CD4-positive, CD25-positive, alpha-beta regulatory T cell (primary cell): ENCODE data around the gene ACKR2. TPM values are rescaled to one million over a fixed set of nuclear protein-coding genes. Genes with fewer than 3 reads are reported as not detected.

Source experiments
- ATAC-seq, 2 donors: fragments of 150-1000 bp; cut with Tn5 transposase; one replicate each; pipeline ENCODE4 v1.10.0; 2021; ENCODE audit warnings: low read depth in 2 of 2, moderate number of reproducible peaks in 2 of 2, moderate library complexity in 1 of 2
- DNase-seq, 3 donors: peaks; one replicate each; pipeline versions ENCODE4 v3.0.0 to v3.0.0-alpha.2; 2012 to 2022; ENCODE audit warnings: mixed read lengths in 1 of 3
- H3K27ac ChIP-seq: one replicate; pipeline ENCODE4 v1.7.0; 2013; ENCODE audit warnings: mild to moderate bottlenecking, low read length; ENCODE audit not compliant: insufficient read depth, poor library complexity, severe bottlenecking
- H3K27me3 ChIP-seq: one replicate; pipeline ENCODE4 v1.7.0; 2013; ENCODE audit warnings: low read length; ENCODE audit not compliant: control insufficient read depth, insufficient read depth
- H3K36me3 ChIP-seq: one replicate; pipeline ENCODE4 v1.7.0; 2013; ENCODE audit warnings: mild to moderate bottlenecking, low read length, moderate library complexity; ENCODE audit not compliant: control insufficient read depth, insufficient read depth
- H3K4me1 ChIP-seq: 2 replicates; pipeline ENCODE4 v1.7.0; 2013; ENCODE audit warnings: mild to moderate bottlenecking, low read length; ENCODE audit not compliant: insufficient read depth, control insufficient read depth, poor library complexity, severe bottlenecking
- H3K4me3 ChIP-seq: one replicate; pipeline ENCODE4 v1.7.0; 2013; ENCODE audit warnings: low read depth, mild to moderate bottlenecking, low read length, moderate library complexity
- H3K9me3 ChIP-seq, 2 experiments: 1 replicate in 1 of 2; 2 replicates in 1 of 2; pipeline ENCODE4 v1.7.0; 2013; ENCODE audit warnings: low read length in 2 of 2, mild to moderate bottlenecking in 1 of 2, moderate library complexity in 1 of 2; ENCODE audit not compliant: control insufficient read depth in 2 of 2
- H3K27ac Mint-ChIP-seq, 3 donors: one replicate each; pipeline ENCODE4 v1.8.0; 2020 to 2022; ENCODE audit warnings: mild to moderate bottlenecking in 3 of 3, mixed read lengths in 3 of 3, moderate library complexity in 2 of 3
- H3K27me3 Mint-ChIP-seq: one replicate; pipeline ENCODE4 v1.8.0; 2022; ENCODE audit warnings: mild to moderate bottlenecking, mixed read lengths
- H3K36me3 Mint-ChIP-seq: one replicate; pipeline ENCODE4 v1.8.0; 2020; ENCODE audit warnings: mixed read lengths
- H3K4me1 Mint-ChIP-seq, 4 donors: one replicate each; pipeline ENCODE4 v1.8.0; 2020 to 2022; ENCODE audit warnings: mixed read lengths in 4 of 4, mild to moderate bottlenecking in 1 of 4
- H3K4me3 Mint-ChIP-seq, 4 donors: one replicate each; pipeline ENCODE4 v1.8.0; 2020 to 2022; ENCODE audit warnings: mild to moderate bottlenecking in 4 of 4, mixed read lengths in 4 of 4, moderate library complexity in 3 of 4
- H3K9me3 Mint-ChIP-seq, 7 donors: one replicate each; pipeline ENCODE4 v1.8.0; 2020 to 2022; ENCODE audit warnings: mixed read lengths in 7 of 7, mild to moderate bottlenecking in 3 of 7, moderate library complexity in 2 of 7
- polyA plus RNA-seq, 4 donors: library from polyadenylated mRNA; unstranded; fragments of 300-500 nt; fragmentation: Illumina TruSeq; gene quantifications; one replicate each; pipeline ENCODE4 v1.2.3, GENCODE V29; 2021
- total RNA-seq: library from RNA; stranded (reverse); gene quantifications from one replicate; pipeline ENCODE4 v1.2.3, GENCODE V29; 2022

Gene ACKR2
- total and polyA plus RNA-seq, 5 donors from 2014 or later: 0.29 to 0.35 TPM; not detected in 3

- H3K27me3 ChIP-seq: peaks cover 9% of the 10 kb centered on the region
- no peak overlapping the region for H3K27ac ChIP-seq
- Mint-ChIP-seq H3K4me3 (peak overlapping the region in 2 of 4 donors; percentile 0 to 7), H3K36me3 (peaks cover 3% of the 10 kb centered on the region), H3K27me3 (peaks cover 13% of the 10 kb centered on the region), H3K4me1 (peaks cover 0 to 14% (median 7%) of the 10 kb centered on the region in 4 donors), H3K27ac (peak overlapping the region in 2 of 3 donors; percentile 54 to 69), H3K9me3 (peaks cover 0 to 14% (median 8%) of the 10 kb centered on the region in 7 donors)
- no peak for DNase-seq
- no peak for ATAC-seq
- H3K4me1 ChIP-seq: no peaks in the 10 kb centered on the region
- no peak overlapping the region for H3K4me3 ChIP-seq
- peaks cover 0 to 13% of the 10 kb centered on the region in 2 experiments for H3K9me3 ChIP-seq
- no peaks in the 10 kb centered on the region for H3K36me3 ChIP-seq
These were observed 91.2 kb downstream of the ACKR2 start for GRCh38 chr3:42900226-42901072.

DNA sequence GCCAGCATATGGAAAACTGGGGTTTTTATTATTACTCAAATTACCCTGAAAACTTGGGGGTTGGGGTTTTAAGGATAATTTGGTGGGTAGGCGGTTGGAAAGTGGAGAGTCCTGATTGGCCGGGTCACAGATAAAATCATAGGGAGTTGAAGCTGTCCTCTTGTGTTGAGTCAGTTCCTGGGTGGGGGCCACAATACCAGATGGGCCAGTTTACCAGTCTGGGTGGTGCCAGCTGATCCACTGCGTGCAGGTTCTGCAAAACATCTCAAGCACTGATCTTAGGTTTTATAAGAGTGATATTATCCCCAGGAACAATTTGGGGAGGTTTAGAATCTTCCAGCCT, 91.8 kb downstream of the ACKR2 start:
- Mint-ChIP-seq H3K4me1 (peaks cover 0 to 20% (median 8%) of the 10 kb centered on the region in 4 donors), H3K27ac (peak overlapping the region in 2 of 3 donors; percentile 54 to 69)
- no peak for ATAC-seq

GRCh38 chr3:42902257-42902656, 93.0 kb downstream of the ACKR2 start:
- H3K4me1 Mint-ChIP-seq: peaks cover 0 to 30% (median 12%) of the 10 kb centered on the region in 4 donors
- no peak overlapping the region for H3K4me3 ChIP-seq
- H3K36me3 Mint-ChIP-seq: peaks cover 4% of the 10 kb centered on the region
- peaks cover 0 to 13% of the 10 kb centered on the region in 2 experiments for H3K9me3 ChIP-seq
- no peaks in the 10 kb centered on the region for H3K36me3 ChIP-seq
- H3K4me1 ChIP-seq: peaks cover 3% of the 10 kb centered on the region
- H3K27me3 Mint-ChIP-seq: peaks cover 21% of the 10 kb centered on the region
- DNase-seq (no peak), ATAC-seq (no peak)
- no peak overlapping the region for H3K4me3 Mint-ChIP-seq
- H3K27me3 ChIP-seq: peaks cover 18% of the 10 kb centered on the region
- no peak overlapping the region for H3K27ac Mint-ChIP-seq
- no peak overlapping the region for H3K27ac ChIP-seq
- peaks cover 0 to 17% (median 9%) of the 10 kb centered on the region in 7 donors for H3K9me3 Mint-ChIP-seq

More for the DNA sequence above, 91.8 kb downstream of the ACKR2 start:
- peaks cover 4% of the 10 kb centered on the region for H3K36me3 Mint-ChIP-seq
- peaks cover 0 to 17% (median 8%) of the 10 kb centered on the region in 7 donors for H3K9me3 Mint-ChIP-seq
- H3K4me3 Mint-ChIP-seq: peak overlapping the region in 2 of 4 donors; percentile 0 to 7
- H3K27ac ChIP-seq: no peak overlapping the region
- H3K36me3 ChIP-seq: no peaks in the 10 kb centered on the region
- DNase-seq: peak in 1 of 3 donors; percentile 67
- no peak overlapping the region for H3K4me3 ChIP-seq
- peaks cover 15% of the 10 kb centered on the region for H3K27me3 Mint-ChIP-seq
- H3K9me3 ChIP-seq: peaks cover 0 to 13% of the 10 kb centered on the region in 2 experiments
- peaks cover under 1% of the 10 kb centered on the region for H3K4me1 ChIP-seq
- peaks cover 11% of the 10 kb centered on the region for H3K27me3 ChIP-seq

DNA sequence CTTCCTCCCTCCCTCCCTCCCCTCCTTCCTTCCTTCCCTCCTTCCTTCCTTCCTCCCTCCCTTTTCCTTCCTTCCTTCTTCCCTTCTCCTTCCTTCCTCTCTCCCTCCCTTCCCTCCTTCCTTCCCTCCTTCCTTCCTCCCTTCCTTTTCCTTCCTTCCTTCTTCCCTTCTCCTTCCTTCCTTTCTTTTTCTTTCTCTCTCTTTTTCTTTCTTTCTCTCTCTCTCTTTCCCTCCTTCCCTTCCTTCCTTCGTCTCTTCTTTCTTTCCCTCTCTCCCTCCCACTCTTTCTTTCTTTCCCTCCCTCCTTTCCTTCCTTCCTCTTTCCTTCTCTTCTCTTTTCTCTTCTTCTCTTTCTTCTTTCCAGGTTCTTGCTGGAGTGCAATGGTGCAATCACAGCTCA, 94.8 kb downstream of the ACKR2 start:
- peaks cover 0 to 38% (median 12%) of the 10 kb centered on the region in 4 donors for H3K4me1 Mint-ChIP-seq
- H3K27me3 Mint-ChIP-seq: peaks cover 35% of the 10 kb centered on the region
- H3K9me3 ChIP-seq: peaks cover 0 to 13% of the 10 kb centered on the region in 2 experiments
- DNase-seq: no peak
- H3K27me3 ChIP-seq: peaks cover 20% of the 10 kb centered on the region
- peaks cover 3% of the 10 kb centered on the region for H3K4me1 ChIP-seq
- no peaks in the 10 kb centered on the region for H3K36me3 ChIP-seq
- no peak overlapping the region for H3K4me3 Mint-ChIP-seq
- H3K27ac ChIP-seq: no peak overlapping the region
- H3K4me3 ChIP-seq: no peak overlapping the region
- H3K9me3 Mint-ChIP-seq: peaks cover 0 to 23% (median 9%) of the 10 kb centered on the region in 7 donors
- H3K36me3 Mint-ChIP-seq: peaks cover 9% of the 10 kb centered on the region
- ATAC-seq: no peak
- H3K27ac Mint-ChIP-seq: peak overlapping the region in 1 of 3 donors; percentile 91

- Mint-ChIP-seq H3K27ac (peak overlapping the region in 2 of 3 donors; percentile 76 to 80), H3K9me3 (peaks cover 0 to 21% (median 11%) of the 10 kb centered on the region in 7 donors), H3K4me3 (peak overlapping the region; percentile 40 to 88 (median 81)), H3K36me3 (peaks cover 14% of the 10 kb centered on the region), H3K4me1 (peaks cover 0 to 36% (median 10%) of the 10 kb centered on the region in 4 donors), H3K27me3 (peaks cover 35% of the 10 kb centered on the region)
- Histone ChIP-seq H3K9me3 (peaks cover 0 to 15% of the 10 kb centered on the region in 2 experiments), H3K27me3 (peaks cover 20% of the 10 kb centered on the region), H3K4me1 (peaks cover 3% of the 10 kb centered on the region), H3K36me3 (no peaks in the 10 kb centered on the region), H3K27ac (no peak overlapping the region), H3K4me3 (no peak overlapping the region)
- ATAC-seq (peak; percentile 18 to 38), DNase-seq (no peak)
These were observed 96.5 kb downstream of the ACKR2 start for GRCh38 chr3:42905740-42906069.

- peaks cover 3% of the 10 kb centered on the region for H3K4me1 ChIP-seq
- no peak within 1 kb of the TSS for H3K4me3 ChIP-seq
- H3K36me3 ChIP-seq: no peaks in the 10 kb centered on the region
- Mint-ChIP-seq H3K4me3 (peak within 1 kb of the TSS; percentile 51 to 88 (median 81)), H3K9me3 (peaks cover 0 to 20% (median 13%) of the 10 kb centered on the region in 7 donors), H3K36me3 (peaks cover 18% of the 10 kb centered on the region), H3K27ac (peak within 1 kb of the TSS; percentile 74 to 80 (median 76)), H3K27me3 (peaks cover 35% of the 10 kb centered on the region), H3K4me1 (peaks cover 0 to 30% (median 6%) of the 10 kb centered on the region in 4 donors)
- no peak within 1 kb of the TSS for H3K27ac ChIP-seq
- DNase-seq: peak in 2 of 3 donors; percentile 29 to 51
- H3K9me3 ChIP-seq: peaks cover 0 to 15% of the 10 kb centered on the region in 2 experiments
- ATAC-seq: peak; percentile 46 to 69
- peaks cover 20% of the 10 kb centered on the region for H3K27me3 ChIP-seq
These were observed 97.0 kb downstream of the ACKR2 start, which contains the start of gene ZNF662 for GRCh38 chr3:42906070-42906847. Gene ZNF662, plus strand, starts transcription at chr3:42906142. Its CDS starts 1,973 bp downstream, at chr3:42908115.

GRCh38 chr3:42906848-42907183, 97.6 kb downstream of the ACKR2 start:
- H3K4me3 Mint-ChIP-seq: peak overlapping the region in 3 of 4 donors; percentile 57 to 86 (median 72)
- DNase-seq (no peak), ATAC-seq (no peak)
- Histone ChIP-seq H3K4me1 (peaks cover 3% of the 10 kb centered on the region), H3K9me3 (peaks cover 0 to 15% of the 10 kb centered on the region in 2 experiments), H3K36me3 (no peaks in the 10 kb centered on the region), H3K27ac (no peak overlapping the region), H3K27me3 (peaks cover 20% of the 10 kb centered on the region), H3K4me3 (no peak overlapping the region)
- H3K9me3 Mint-ChIP-seq: peaks cover 0 to 23% (median 13%) of the 10 kb centered on the region in 7 donors
- peaks cover 23% of the 10 kb centered on the region for H3K36me3 Mint-ChIP-seq
- H3K27me3 Mint-ChIP-seq: peaks cover 35% of the 10 kb centered on the region
- H3K27ac Mint-ChIP-seq: peak overlapping the region in 1 of 3 donors; percentile 27
- H3K4me1 Mint-ChIP-seq: peaks cover 0 to 27% (median 5%) of the 10 kb centered on the region in 4 donors
